HuH-7 (cell line): ENCODE measurements around the gene GPRC5C.
A peak's percentile ranks its signal among the peaks of the same experiment; 100 is the strongest.
"Not testable (repeated sequence)": the region's sequence is repeated elsewhere in the genome, so short reads cannot be mapped to it uniquely, and the experiment has no call there.

ENCODE experiments used
- DNase-seq: peaks from one replicate; pipeline ENCODE4 v3.0.0; 2011; ENCODE audit warnings: low spot score

The GPRC5C gene

GRCh38 chr17:74405311-74405710 lies 26.6 kb upstream of the GPRC5C start:
- DNase-seq: not testable (repeated sequence)

- DNase-seq: no peak
Measured at GRCh38 chr17:74407384-74407783, 24.5 kb upstream of the GPRC5C start.

DNA sequence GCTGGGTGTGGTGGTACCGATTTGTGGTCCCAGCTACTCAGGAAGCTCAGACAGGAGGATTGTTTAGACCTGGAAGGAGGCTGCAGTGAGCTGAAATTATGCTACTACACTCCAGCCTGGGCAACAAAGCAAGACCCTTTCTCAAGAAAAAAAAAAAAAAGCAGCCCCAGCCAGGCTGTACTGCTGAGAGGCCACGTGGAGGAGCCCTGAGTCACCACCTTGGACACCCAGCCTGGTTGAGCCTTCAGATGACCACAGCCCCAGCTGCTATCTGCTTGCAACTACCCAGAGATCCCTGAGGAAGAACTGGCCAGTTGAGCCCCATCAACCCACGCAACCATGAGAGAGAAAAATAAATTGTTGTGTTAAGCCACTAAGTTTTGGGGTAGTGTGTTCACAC lies 23.6 kb upstream of the GPRC5C start:
- peak; percentile 63 for DNase-seq

DNA sequence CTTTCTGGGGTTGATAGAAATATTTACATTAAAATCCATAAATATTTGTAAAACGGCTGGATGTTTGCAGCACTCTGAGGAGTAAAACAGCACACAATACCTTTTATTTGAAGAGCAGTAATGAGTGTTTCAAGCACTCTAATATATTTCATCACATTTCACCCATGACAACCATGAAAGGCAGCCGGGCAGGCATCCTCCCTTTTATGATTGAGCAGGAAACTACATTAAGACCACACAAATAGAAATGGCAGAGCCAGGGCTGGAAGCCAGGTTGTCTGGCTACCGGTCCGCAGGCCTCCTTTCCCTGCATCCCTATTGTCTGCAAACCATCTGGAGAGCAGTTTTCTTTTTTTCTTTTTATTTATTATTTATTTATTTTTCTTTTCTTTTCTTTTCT lies 23.1 kb upstream of the GPRC5C start:
- no peak for DNase-seq

DNA sequence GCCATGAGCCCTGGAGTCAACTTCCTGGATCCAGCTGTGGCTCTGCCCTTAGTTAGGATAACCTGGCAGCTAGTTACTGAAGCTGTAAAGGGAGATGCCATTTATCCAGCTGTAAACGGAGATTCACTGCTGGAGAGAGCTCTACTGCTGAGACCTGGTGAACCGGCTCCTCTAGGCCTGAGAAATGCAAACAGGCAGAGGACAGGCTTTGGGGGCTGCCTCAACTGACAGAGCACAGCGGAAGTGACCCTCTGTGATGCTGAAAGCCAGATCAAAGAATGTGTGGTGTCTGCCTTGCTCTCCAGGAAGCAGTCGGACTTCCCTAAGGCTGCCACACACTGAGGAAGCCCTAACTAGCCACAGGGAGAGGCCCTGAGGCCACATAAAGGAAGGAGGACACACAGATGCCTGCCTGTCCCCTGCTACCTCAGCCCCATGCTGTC lies 21.9 kb upstream of the GPRC5C start:
- no peak for DNase-seq

DNA sequence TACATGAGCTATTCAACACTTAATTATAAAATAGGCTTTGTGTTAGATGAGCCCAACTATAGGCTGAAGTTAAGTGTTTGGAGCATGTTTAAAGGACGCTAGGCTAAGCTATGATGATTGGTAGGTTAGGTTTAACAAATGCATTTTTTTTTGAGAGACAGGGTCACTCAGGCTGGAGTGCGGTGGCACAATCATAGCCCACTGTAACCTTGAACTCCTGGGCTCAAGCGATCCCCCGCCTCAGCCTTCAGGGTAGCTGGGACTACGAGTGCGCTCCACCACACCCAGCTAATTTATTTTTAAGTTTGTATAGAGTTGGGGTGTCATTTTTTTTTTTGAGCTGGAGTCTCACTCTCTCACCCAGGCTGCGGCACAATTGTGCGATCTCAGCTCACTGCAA lies 19.3 kb upstream of the GPRC5C start:
- no peak for DNase-seq

GRCh38 chr17:74413491-74413890 lies 18.4 kb upstream of the GPRC5C start:
- DNase-seq: no peak

DNA sequence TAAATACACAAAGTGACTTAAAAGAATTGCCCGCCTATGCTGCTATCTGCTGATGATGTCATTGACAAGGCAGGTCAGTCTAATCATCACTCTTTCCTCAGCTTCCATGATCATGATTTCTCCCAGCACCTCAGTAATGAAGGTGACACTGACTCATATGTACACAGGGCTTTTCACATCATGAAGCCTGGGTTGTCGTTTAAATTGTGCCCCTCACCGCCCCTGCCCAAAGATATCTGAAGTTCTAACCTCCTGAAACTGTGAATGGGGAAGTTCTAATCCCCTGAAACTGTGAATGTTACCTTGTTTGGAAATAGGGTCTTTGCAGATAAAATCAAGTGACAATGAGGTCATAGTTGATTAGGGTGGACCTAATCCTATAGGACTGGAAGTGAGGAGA lies 17.4 kb upstream of the GPRC5C start:
- DNase-seq: no peak

- DNase-seq: no peak
Measured at GRCh38 chr17:74415608-74416396, 16.1 kb upstream of the GPRC5C start.

DNA sequence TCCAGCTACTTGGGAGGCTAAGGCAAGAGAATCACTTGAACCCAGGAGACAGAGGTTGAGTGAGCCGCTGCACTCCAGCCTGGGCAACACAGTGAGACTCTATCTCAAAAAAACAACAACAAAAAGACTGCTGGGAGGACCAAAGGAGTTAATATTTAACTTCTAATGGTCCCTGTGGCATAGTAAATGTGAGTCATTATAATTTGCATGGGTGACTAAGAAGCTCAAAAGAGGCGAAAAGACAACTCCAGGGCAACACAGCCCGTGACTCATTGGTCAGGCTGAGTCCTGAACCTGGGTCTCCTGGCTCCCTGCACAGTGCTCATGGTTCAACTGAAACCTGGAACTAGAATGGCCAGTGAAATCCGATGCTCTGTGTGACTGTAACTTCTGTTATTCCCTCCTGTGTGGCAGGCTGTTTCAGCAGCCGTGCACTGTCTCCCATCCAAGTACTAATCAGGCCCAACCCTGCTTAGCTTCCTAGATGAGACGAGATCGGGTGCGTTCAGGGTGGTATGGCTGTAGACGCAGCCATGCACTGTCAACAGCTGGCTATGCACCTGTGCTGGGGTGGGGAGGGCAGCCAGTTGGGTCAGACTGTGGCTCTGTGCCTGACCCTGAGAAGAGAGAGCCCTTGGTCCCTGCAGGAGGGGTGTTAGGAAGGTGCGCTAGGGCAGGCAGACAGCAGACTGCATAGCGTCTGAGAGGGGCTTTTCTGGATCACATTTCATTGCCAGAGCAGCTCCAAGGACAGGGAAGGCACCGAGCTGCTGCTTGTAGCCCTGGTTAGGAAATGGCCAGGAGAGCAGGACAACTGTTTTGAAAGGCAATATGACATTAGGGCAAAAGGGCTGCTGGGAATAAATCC lies 14.5 kb upstream of the GPRC5C start:
- peak; percentile 65 for DNase-seq

DNA sequence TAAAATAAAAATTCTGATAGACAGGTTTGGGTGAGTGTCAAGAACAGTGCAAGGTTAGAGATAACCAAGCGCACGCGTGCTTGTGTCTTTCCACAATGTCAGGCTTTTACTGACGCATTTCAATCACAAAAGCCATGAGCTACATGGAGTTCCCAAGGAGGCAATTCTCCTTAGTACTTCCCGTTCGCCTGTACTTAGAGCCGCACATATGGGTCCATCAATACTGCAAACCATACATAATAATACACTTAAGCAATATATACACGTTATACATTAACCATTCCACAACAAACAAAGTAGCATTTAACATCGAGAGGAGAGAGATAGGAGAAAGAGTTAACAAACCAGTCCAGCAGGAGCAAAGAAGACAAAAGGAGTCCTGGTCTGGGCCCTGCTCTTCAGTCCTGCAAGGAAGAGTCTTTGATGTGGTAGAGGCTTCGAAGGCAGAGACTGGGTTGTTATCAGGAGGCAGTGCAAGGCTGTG lies 11.9 kb upstream of the GPRC5C start:
- no peak for DNase-seq

- DNase-seq: no peak
Measured at GRCh38 chr17:74424117-74424516, 7.8 kb upstream of the GPRC5C start.

- DNase-seq: no peak
Measured at GRCh38 chr17:74424657-74425056, 7.2 kb upstream of the GPRC5C start.

DNA sequence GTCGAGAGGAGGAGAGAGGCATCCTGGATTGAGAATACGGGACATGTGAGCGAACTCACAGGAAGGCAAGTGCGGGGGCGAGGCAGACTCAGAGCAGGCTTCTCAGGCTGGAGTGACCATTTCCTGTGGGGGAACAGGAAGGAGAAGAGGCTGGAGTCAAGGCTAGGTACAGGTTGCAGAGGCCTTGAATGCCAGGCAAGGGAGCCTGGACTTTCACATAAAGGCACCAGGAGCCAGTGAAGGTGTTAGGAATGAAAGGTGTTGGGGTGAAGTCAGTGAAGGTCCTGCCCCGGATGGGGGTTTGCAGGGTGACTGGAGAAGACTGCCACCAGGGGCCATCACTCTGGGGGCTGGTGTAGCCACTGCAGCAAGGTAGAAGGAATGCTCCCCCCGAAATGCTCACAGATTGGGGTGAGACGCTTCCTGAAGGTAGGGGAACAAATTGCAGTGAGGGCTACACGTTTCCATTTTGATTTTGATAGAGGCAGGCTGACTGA lies 5.3 kb upstream of the GPRC5C start:
- no peak for DNase-seq

- DNase-seq: peak; percentile 92
Measured at GRCh38 chr17:74427048-74427762, 4.7 kb upstream of the GPRC5C start.

DNA sequence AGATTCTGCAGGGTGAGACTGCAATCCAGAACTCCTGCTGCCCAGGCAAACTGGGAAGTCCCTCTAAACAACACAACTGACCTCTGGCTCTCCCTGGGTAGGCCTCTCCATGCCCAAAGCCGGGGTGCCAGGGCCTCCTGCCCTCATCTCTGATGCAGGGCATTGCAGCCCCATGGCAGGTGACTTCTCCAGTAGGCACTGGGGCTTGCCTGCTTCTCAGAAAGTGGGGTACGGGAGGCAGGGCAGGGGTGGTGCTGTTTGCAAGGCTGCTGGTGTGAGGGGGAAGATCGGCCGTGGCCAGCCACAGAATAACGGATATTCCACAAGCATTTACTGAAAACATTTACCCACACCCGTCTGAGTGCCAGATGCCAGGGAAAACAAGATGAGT lies 4.1 kb upstream of the GPRC5C start:
- DNase-seq: no peak

GRCh38 chr17:74429604-74430384 lies 2.1 kb upstream of the GPRC5C start:
- no peak for DNase-seq

DNA sequence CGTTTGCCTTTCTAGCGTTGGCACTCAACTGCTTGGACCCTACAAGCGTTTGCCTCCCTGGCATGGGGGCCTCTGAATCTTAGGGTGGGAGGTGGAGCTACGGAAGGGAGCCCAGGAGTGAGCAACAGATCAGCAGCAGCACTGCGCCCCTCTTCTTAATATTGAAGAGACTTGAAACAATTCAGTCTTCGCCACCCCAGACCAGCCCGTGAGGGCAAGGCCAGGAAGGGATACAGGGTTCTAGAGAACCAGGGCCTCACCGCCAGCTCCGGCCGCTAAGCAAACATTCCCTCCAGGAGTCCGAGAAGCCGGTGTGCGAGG lies 1.5 kb upstream of the GPRC5C start:
- DNase-seq: no peak

DNA sequence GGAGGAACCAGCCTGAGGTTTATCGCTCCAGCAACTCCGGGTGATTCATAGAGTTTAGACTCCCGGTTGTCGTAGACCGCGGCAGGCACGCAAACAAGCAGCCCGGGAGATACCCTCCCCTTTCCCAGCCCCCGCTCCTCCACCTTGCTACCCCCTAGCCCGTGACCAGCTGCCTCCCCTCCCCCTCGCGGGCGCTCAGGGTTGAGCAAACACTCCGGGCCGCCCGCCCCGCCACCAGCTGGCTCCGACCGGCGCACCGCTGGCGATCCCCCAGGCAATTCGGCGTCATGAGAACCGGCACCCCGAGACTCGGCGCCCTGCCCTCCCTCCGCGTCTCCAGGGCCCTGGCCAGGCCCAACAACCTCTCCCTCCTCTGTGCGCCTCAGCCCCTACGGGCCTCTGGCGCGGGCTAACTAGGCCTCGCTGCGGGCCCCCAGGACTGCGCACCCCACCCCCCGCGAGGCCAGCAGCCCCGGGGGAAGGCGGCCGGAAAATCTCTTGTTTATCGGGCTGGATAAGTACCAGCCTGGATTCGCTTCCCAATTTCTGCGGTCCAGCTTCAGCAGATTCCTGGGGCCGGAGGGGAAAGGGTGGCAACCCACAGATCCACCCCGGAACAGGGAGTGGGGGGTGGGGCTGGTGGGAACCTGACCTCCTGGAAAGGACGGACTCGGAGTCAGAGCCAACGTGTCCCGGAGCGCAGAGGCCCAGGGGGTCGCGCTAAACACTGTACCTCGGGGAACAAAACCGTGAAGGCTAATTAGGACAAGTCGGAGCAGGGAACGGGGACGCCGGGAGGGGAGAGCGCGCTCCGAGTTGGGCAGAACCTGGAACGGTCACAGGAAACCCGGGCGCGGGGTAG lies 951 bp upstream of the GPRC5C start:
- peak; percentile 85 for DNase-seq

- no peak for DNase-seq
Measured at GRCh38 chr17:74432424-74432690, 469 bp downstream of the GPRC5C start.
